H9 (cell line): Measurements from ENCODE around the gene ANK3. TPM values are rescaled to one million over a fixed set of nuclear protein-coding genes. Genes with fewer than 3 reads are reported as not detected.

Experiments
- DNase-seq: peaks from one replicate; pipeline ENCODE4 v3.0.0-alpha.2; 2017
- H2AFZ ChIP-seq: one replicate; pipeline ENCODE4 v1.6.1; 2013; ENCODE audit warnings: mild to moderate bottlenecking, low read length, control low read depth, moderate library complexity
- H2AK5ac ChIP-seq: 2 replicates; pipeline ENCODE4 v1.6.1; 2013; ENCODE audit warnings: low read length, control low read depth, mixed read lengths; ENCODE audit not compliant: insufficient read length
- H2BK120ac ChIP-seq: one replicate; pipeline ENCODE4 v1.6.1; 2013; ENCODE audit warnings: low read depth, mild to moderate bottlenecking, low read length, control low read depth, inconsistent platforms; ENCODE audit not compliant: poor library complexity, severe bottlenecking
- H2BK12ac ChIP-seq: 2 replicates; pipeline ENCODE4 v1.6.1; 2013; ENCODE audit warnings: low read length, control low read depth, mixed read lengths, low read depth; ENCODE audit not compliant: insufficient read length
- H2BK15ac ChIP-seq: 2 replicates; pipeline ENCODE4 v1.6.1; 2013; ENCODE audit warnings: low read depth, low read length, control low read depth
- H2BK20ac ChIP-seq: one replicate; pipeline ENCODE4 v1.6.1; 2013; ENCODE audit warnings: low read depth, mild to moderate bottlenecking, low read length, control low read depth, inconsistent platforms; ENCODE audit not compliant: poor library complexity, severe bottlenecking
- H2BK5ac ChIP-seq: 2 replicates; pipeline ENCODE4 v1.6.1; 2013; ENCODE audit warnings: low read length, control low read depth, mixed read lengths; ENCODE audit not compliant: insufficient read length
- H3K14ac ChIP-seq: 2 replicates; pipeline ENCODE4 v1.6.1; 2013; ENCODE audit warnings: low read length, control low read depth; ENCODE audit not compliant: insufficient read depth
- H3K18ac ChIP-seq: 2 replicates; pipeline ENCODE4 v1.6.1; 2013; ENCODE audit warnings: low read depth, mild to moderate bottlenecking, mixed read lengths, low read length, control low read depth; ENCODE audit not compliant: insufficient read length
- H3K23ac ChIP-seq: 2 replicates; pipeline ENCODE4 v1.6.1; 2013; ENCODE audit warnings: low read length, control low read depth, mixed read lengths, low read depth; ENCODE audit not compliant: insufficient read length
- H3K23me2 ChIP-seq: 2 replicates; pipeline ENCODE4 v1.6.1; 2013; ENCODE audit warnings: low read depth, mild to moderate bottlenecking, mixed read lengths, low read length, control low read depth; ENCODE audit not compliant: insufficient read length, poor library complexity, severe bottlenecking
- H3K27ac ChIP-seq: 2 replicates; pipeline ENCODE4 v1.5.1; 2013; ENCODE audit warnings: low read length, control low read depth, mixed read lengths, low read depth; ENCODE audit not compliant: insufficient read length
- H3K27me3 ChIP-seq: 2 replicates; pipeline ENCODE4 v1.6.1; 2013; ENCODE audit warnings: low read length, control low read depth, inconsistent platforms; ENCODE audit not compliant: insufficient read depth
- H3K4ac ChIP-seq: 2 replicates; pipeline ENCODE4 v1.6.1; 2013; ENCODE audit warnings: low read depth, mild to moderate bottlenecking, control low read depth, inconsistent platforms, low read length, moderate library complexity
- H3K4me1 ChIP-seq: 2 replicates; pipeline ENCODE4 v1.6.1; 2013; ENCODE audit warnings: low read length, control low read depth, inconsistent platforms; ENCODE audit not compliant: insufficient read depth
- H3K4me2 ChIP-seq: 2 replicates; pipeline ENCODE4 v1.6.1; 2013; ENCODE audit warnings: low read length, control low read depth, mixed read lengths; ENCODE audit not compliant: insufficient read length, insufficient read depth
- H3K56ac ChIP-seq: 2 replicates; pipeline ENCODE4 v1.6.1; 2013; ENCODE audit warnings: low read depth, mild to moderate bottlenecking, mixed read lengths, low read length, control low read depth; ENCODE audit not compliant: insufficient read length
- H3K79me1 ChIP-seq: 2 replicates; pipeline ENCODE4 v1.6.1; 2013; ENCODE audit warnings: low read depth, mild to moderate bottlenecking, moderate library complexity, low read length, control low read depth, inconsistent platforms; ENCODE audit not compliant: insufficient read depth, poor library complexity, severe bottlenecking
- H3K79me2 ChIP-seq: 2 replicates; pipeline ENCODE4 v1.6.1; 2013; ENCODE audit warnings: low read length, control low read depth, inconsistent platforms; ENCODE audit not compliant: insufficient read depth
- H3K9ac ChIP-seq: 2 replicates; pipeline ENCODE4 v1.6.1; 2013; ENCODE audit warnings: low read length, control low read depth, mixed read lengths; ENCODE audit not compliant: insufficient read length; ENCODE audit errors: extremely low read depth
- H3K9me3 ChIP-seq: one replicate; pipeline ENCODE4 v1.6.1; 2013; ENCODE audit warnings: low read depth, low read length, inconsistent platforms; ENCODE audit not compliant: control insufficient read depth
- H3T11ph ChIP-seq: one replicate; pipeline ENCODE4 v1.6.1; 2013; ENCODE audit warnings: mild to moderate bottlenecking, low read length, control low read depth, inconsistent platforms
- H4K20me1 ChIP-seq: one replicate; pipeline ENCODE4 v1.6.1; 2013; ENCODE audit not compliant: control insufficient read depth, insufficient read length, insufficient read depth
- H4K5ac ChIP-seq: 2 replicates; pipeline ENCODE4 v1.6.1; 2013; ENCODE audit warnings: low read depth, mild to moderate bottlenecking, mixed read lengths, low read length, control low read depth; ENCODE audit not compliant: insufficient read length
- H4K8ac ChIP-seq: replicated peaks from 2 replicates; pipeline ENCODE4 v1.6.1; 2013; ENCODE audit warnings: low read length, control low read depth, mixed read lengths, low read depth; ENCODE audit not compliant: insufficient read length
- H4K91ac ChIP-seq: 2 replicates; pipeline ENCODE4 v1.6.1; 2013; ENCODE audit warnings: low read depth, mild to moderate bottlenecking, moderate library complexity, mixed read lengths, low read length, control low read depth; ENCODE audit not compliant: insufficient read length
- H3K27ac Mint-ChIP-seq, 3 experiments: 2 replicates in 2 of 3; 3 replicates in 1 of 3; pipeline ENCODE4 v1.8.0; 2020 to 2021; ENCODE audit warnings: mixed read lengths in 3 of 3, mild to moderate bottlenecking in 1 of 3, moderate library complexity in 1 of 3
- H3K27me3 Mint-ChIP-seq: 2 replicates; pipeline ENCODE4 v1.8.0; 2021; ENCODE audit warnings: low read depth, mild to moderate bottlenecking, moderate library complexity, mixed read lengths
- H3K36me3 Mint-ChIP-seq, 3 experiments: 2 replicates in 2 of 3; 3 replicates in 1 of 3; pipeline ENCODE4 v1.8.0; 2020 to 2021; ENCODE audit warnings: low read depth in 3 of 3, mixed read lengths in 3 of 3; ENCODE audit not compliant: insufficient read depth in 1 of 3
- H3K4me1 Mint-ChIP-seq, 2 experiments: 2 replicates each; pipeline ENCODE4 v1.8.0; 2020; ENCODE audit warnings: mixed read lengths in 2 of 2
- H3K4me3 Mint-ChIP-seq, 2 experiments: 2 replicates in 1 of 2; 3 replicates in 1 of 2; pipeline ENCODE4 v1.8.0; 2020 to 2021; ENCODE audit warnings: mild to moderate bottlenecking in 2 of 2, mixed read lengths in 2 of 2, moderate library complexity in 1 of 2
- H3K9me3 Mint-ChIP-seq, 2 experiments: 2 replicates in 1 of 2; 3 replicates in 1 of 2; pipeline ENCODE4 v1.8.0; 2020; ENCODE audit warnings: mild to moderate bottlenecking in 2 of 2, mixed read lengths in 2 of 2, moderate library complexity in 1 of 2
- CTCF ChIP-seq: fragments of 200-600 bp; sonication (generic); conservative IDR thresholded peaks from 3 replicates; pipeline ENCODE4 v1.8.0; 2021; ENCODE audit warnings: antibody characterized with exemption, mild to moderate bottlenecking
- WGBS: extraction: QIAGEN DNeasy Blood & Tissue Kit; methylation state at CpG from one replicate; pipeline ENCODE4 v1.1.7; 2013; ENCODE audit warnings: missing lambda C conversion rate, low lambda C conversion rate, mixed read lengths; ENCODE audit not compliant: insufficient read length; ENCODE audit errors: extremely low coverage; 5-methylcytosine and 5-hydroxymethylcytosine counted together
- total RNA-seq: library from RNA; stranded (reverse); gene quantifications from 2 replicates; pipeline ENCODE4 v1.2.1, GENCODE V29; 2021

The ANK3 gene
- total RNA-seq, 1 experiment from 2014 or later, result 59.6 TPM

- no peaks in the 10 kb centered on the region for H3K36me3 Mint-ChIP-seq
- H3K4me1 Mint-ChIP-seq, result peaks cover 26 to 36% of the 10 kb centered on the region in 2 experiments
- no peak overlapping the region for H2AFZ ChIP-seq
- H3K27me3 Mint-ChIP-seq, result no peaks in the 10 kb centered on the region
- H3K23ac ChIP-seq, result no peak overlapping the region
- no peak overlapping the region for H3T11ph ChIP-seq
- no peak for DNase-seq
- no peak overlapping the region for H3K14ac ChIP-seq
- no peak overlapping the region for H3K4me3 Mint-ChIP-seq
- no peaks in the 10 kb centered on the region; the same call in 1 of the 2 replicates for H3K4me1 ChIP-seq
- no peaks in the 10 kb centered on the region for H3K9me3 ChIP-seq
- H2BK12ac ChIP-seq, result no peak overlapping the region
- no peak overlapping the region for H2AK5ac ChIP-seq
- H2BK5ac ChIP-seq, result no peak overlapping the region
- no peak overlapping the region for H3K56ac ChIP-seq
- no peaks in the 10 kb centered on the region for H3K23me2 ChIP-seq
- H3K27ac Mint-ChIP-seq, result peak overlapping the region in 2 of 3 experiments; percentile 4 to 52; a peak in 1 of 7 replicates
- H3K79me1 ChIP-seq, result no peaks in the 10 kb centered on the region
- no peak overlapping the region for H2BK20ac ChIP-seq
- H2BK15ac ChIP-seq, result no peak overlapping the region
- no peak overlapping the region for H3K9ac ChIP-seq
- H4K8ac ChIP-seq, result no peak overlapping the region
- H3K4ac ChIP-seq, result no peak overlapping the region
- no peak overlapping the region for H4K5ac ChIP-seq
- H4K20me1 ChIP-seq, result no peaks in the 10 kb centered on the region
- no CpG with 5 or more reads among the region's 9 CpGs for WGBS
- no peak overlapping the region for H2BK120ac ChIP-seq
- H3K18ac ChIP-seq, result no peak overlapping the region
- no peak overlapping the region for H4K91ac ChIP-seq
- H3K4me2 ChIP-seq, result no peak overlapping the region
- H3K27me3 ChIP-seq, result no peaks in the 10 kb centered on the region
- TF ChIP-seq CTCF, result no peak
- no peak overlapping the region for H3K27ac ChIP-seq
- no peaks in the 10 kb centered on the region for H3K9me3 Mint-ChIP-seq
- no peaks in the 10 kb centered on the region for H3K79me2 ChIP-seq
These were observed 36.0 kb downstream of the ANK3 start for GRCh38 chr10:60353519-60354258.
